Loucy (cell line): Measurements from ENCODE around the gene FOXA2.

Experiments used
- H2AFZ ChIP-seq: fragments of 200-600 bp; sonication (generic); 2 replicates; pipeline ENCODE4 v1.6.0; 2016; ENCODE audit warnings: antibody characterized with exemption, mild to moderate bottlenecking, low read length, moderate library complexity
- H3F3A ChIP-seq: fragments of 200-600 bp; 2 replicates; pipeline ENCODE4 v1.6.0; 2016; ENCODE audit warnings: antibody characterized with exemption, low read depth, mild to moderate bottlenecking
- H3K27me3 ChIP-seq: fragments of 200-600 bp; sonication (generic); 2 replicates; pipeline ENCODE4 v1.6.1; 2014; ENCODE audit warnings: low read length, mild to moderate bottlenecking; ENCODE audit not compliant: insufficient read depth, poor library complexity, severe bottlenecking
- H3K36me3 ChIP-seq: fragments of 200-600 bp; sonication (generic); 2 replicates; pipeline ENCODE4 v1.6.1; 2016; ENCODE audit warnings: low read length; ENCODE audit not compliant: insufficient read depth
- H3K4me1 ChIP-seq: fragments of 200-600 bp; sonication (generic); 2 replicates; pipeline ENCODE4 v1.5.1; 2014; ENCODE audit warnings: low read length, mild to moderate bottlenecking; ENCODE audit not compliant: insufficient read depth, poor library complexity, severe bottlenecking
- H3K4me2 ChIP-seq: fragments of 200-600 bp; sonication (generic); 2 replicates; pipeline ENCODE4 v1.6.0; 2014; ENCODE audit warnings: antibody characterized with exemption, low read length, low read depth, mild to moderate bottlenecking; ENCODE audit not compliant: poor library complexity, severe bottlenecking
- H3K4me3 ChIP-seq: fragments of 200-600 bp; sonication (generic); 2 replicates; pipeline ENCODE4 v1.5.1; 2014; ENCODE audit warnings: low read length, mild to moderate bottlenecking, mixed read lengths; ENCODE audit not compliant: poor library complexity, severe bottlenecking
- H3K79me2 ChIP-seq: fragments of 200-600 bp; sonication (generic); 2 replicates; pipeline ENCODE4 v1.6.1; 2014; ENCODE audit warnings: low read length; ENCODE audit not compliant: insufficient read depth
- H3K9ac ChIP-seq: fragments of 200-600 bp; sonication (generic); 2 replicates; pipeline ENCODE4 v1.6.0; 2014; ENCODE audit warnings: mild to moderate bottlenecking, low read depth, low read length, moderate library complexity; ENCODE audit not compliant: poor library complexity, severe bottlenecking
- H3K9me2 ChIP-seq: fragments of 200-600 bp; sonication (generic); replicated peaks from 2 replicates; pipeline ENCODE4 v1.6.1; 2016; ENCODE audit warnings: low read depth, low read length, mixed read lengths
- H3K9me3 ChIP-seq: fragments of 200-600 bp; sonication (generic); 2 replicates; pipeline ENCODE4 v1.6.1; 2014; ENCODE audit warnings: mild to moderate bottlenecking, antibody characterized with exemption, low read length, low read depth; ENCODE audit not compliant: insufficient read depth
- H4K20me1 ChIP-seq: fragments of 200-600 bp; sonication (generic); 2 replicates; pipeline ENCODE4 v1.6.0; 2014; ENCODE audit warnings: antibody characterized with exemption, low read length, mild to moderate bottlenecking; ENCODE audit not compliant: insufficient read depth, poor library complexity, severe bottlenecking
- EZH2phosphoT487 ChIP-seq: fragments of 200-600 bp; IDR thresholded peaks from 2 replicates; pipeline ENCODE4 v1.6.1; 2018; ENCODE audit warnings: antibody characterized with exemption, mild to moderate bottlenecking, moderate library complexity, borderline replicate concordance
- TF ChIP-seq, protein P1 (sequence below): fragments of 200-600 bp; sonication (generic); conservative IDR thresholded peaks from 2 replicates; pipeline ENCODE4 v1.5.1; 2014; ENCODE audit warnings: mild to moderate bottlenecking, antibody characterized with exemption, low read length

FOXA2 gene

GRCh38 chr20:22584522-22584921, at the start of gene FOXA2:
Gene FOXA2 (minus strand): TSS chr20:22584572. CDS start chr20:22584278, 294 bp downstream.
- no peak within 1 kb of the TSS for H2AFZ ChIP-seq
- no peak within 1 kb of the TSS for H3K9ac ChIP-seq
- H3K36me3 ChIP-seq: no peaks in the 10 kb centered on the region
- no peaks in the 10 kb centered on the region for H3K79me2 ChIP-seq
- H3K27me3 ChIP-seq: no peaks in the 10 kb centered on the region
- no peaks in the 10 kb centered on the region for H4K20me1 ChIP-seq
- no peaks in the 10 kb centered on the region for H3K9me2 ChIP-seq
- H3K4me2 ChIP-seq: no peak within 1 kb of the TSS
- no peaks in the 10 kb centered on the region for H3F3A ChIP-seq
- H3K4me3 ChIP-seq: no peak within 1 kb of the TSS
- TF ChIP-seq EZH2phosphoT487: no peak
- TF ChIP-seq, protein P1, sequence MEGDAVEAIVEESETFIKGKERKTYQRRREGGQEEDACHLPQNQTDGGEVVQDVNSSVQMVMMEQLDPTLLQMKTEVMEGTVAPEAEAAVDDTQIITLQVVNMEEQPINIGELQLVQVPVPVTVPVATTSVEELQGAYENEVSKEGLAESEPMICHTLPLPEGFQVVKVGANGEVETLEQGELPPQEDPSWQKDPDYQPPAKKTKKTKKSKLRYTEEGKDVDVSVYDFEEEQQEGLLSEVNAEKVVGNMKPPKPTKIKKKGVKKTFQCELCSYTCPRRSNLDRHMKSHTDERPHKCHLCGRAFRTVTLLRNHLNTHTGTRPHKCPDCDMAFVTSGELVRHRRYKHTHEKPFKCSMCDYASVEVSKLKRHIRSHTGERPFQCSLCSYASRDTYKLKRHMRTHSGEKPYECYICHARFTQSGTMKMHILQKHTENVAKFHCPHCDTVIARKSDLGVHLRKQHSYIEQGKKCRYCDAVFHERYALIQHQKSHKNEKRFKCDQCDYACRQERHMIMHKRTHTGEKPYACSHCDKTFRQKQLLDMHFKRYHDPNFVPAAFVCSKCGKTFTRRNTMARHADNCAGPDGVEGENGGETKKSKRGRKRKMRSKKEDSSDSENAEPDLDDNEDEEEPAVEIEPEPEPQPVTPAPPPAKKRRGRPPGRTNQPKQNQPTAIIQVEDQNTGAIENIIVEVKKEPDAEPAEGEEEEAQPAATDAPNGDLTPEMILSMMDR: no peak
- no peaks in the 10 kb centered on the region for H3K9me3 ChIP-seq
- H3K4me1 ChIP-seq: no peaks in the 10 kb centered on the region

GRCh38 chr20:22630701-22631100, 46.3 kb upstream of the FOXA2 start:
- H3K9me2 ChIP-seq: no peaks in the 10 kb centered on the region

DNA sequence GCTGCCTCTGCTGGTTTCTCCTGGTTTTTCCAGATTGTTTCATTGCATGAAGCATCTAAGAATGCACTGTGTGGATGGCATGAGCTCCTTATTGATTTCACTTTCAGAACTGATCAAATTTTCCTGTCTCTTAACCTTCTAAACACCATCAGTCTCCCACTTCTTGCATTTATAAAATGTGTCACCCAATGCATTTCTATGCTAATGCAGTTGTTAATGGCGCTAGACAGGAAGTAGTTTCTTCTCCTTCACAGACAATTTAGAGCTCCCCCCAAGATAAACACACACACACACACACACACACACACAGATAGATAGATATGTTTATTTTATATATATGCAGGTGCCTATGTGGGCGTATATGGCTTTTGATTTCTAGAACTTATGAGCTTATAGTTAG, 45.6 kb upstream of the FOXA2 start:
- Histone ChIP-seq H3K9me2 (no peaks in the 10 kb centered on the region), H2AFZ (no peak overlapping the region), H3K36me3 (no peaks in the 10 kb centered on the region), H3K4me3 (no peak overlapping the region), H3F3A (no peaks in the 10 kb centered on the region), H3K79me2 (no peaks in the 10 kb centered on the region), H4K20me1 (no peaks in the 10 kb centered on the region), H3K4me1 (no peaks in the 10 kb centered on the region), H3K27me3 (no peaks in the 10 kb centered on the region), H3K4me2 (no peak overlapping the region), H3K9me3 (no peaks in the 10 kb centered on the region), H3K9ac (no peak overlapping the region)
- TF ChIP-seq, protein P1: no peak
- no peak for TF ChIP-seq EZH2phosphoT487

More at GRCh38 chr20:22630701-22631100, 46.3 kb upstream of the FOXA2 start:
- Histone ChIP-seq H3K36me3 (no peaks in the 10 kb centered on the region), H3K4me2 (no peak overlapping the region), H3K4me1 (no peaks in the 10 kb centered on the region), H3K9ac (no peak overlapping the region), H3K27me3 (no peaks in the 10 kb centered on the region), H2AFZ (no peak overlapping the region), H4K20me1 (no peaks in the 10 kb centered on the region), H3K79me2 (no peaks in the 10 kb centered on the region), H3K4me3 (no peak overlapping the region), H3F3A (no peaks in the 10 kb centered on the region), H3K9me3 (no peaks in the 10 kb centered on the region)
- TF ChIP-seq, protein P1: no peak
- TF ChIP-seq EZH2phosphoT487: no peak
